ENCODE results near the gene DNAH1. TPM values are rescaled to one million over a fixed set of nuclear protein-coding genes. Genes with fewer than 3 reads are reported as not detected.

The DNAH1 gene
- total and polyA plus RNA-seq, 2 experiments from 2014 or later, result 0.81 to 1.8 TPM

DNA sequence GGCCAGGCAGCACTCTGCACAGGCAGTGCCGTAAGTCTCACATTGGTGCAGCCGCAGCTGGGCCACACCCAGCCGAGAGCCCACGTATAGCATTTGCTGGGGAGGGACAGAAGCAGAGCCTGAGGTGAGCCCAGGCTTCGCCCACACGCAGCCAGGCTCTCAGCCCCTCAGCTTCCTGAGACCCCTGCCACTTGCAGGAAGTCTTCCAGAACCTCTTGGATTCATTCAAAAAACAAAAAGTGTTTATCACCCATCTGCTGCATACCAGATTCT is 121.9 kb downstream of the DNAH1 start:
- H3K4me1 Mint-ChIP-seq, result peaks cover 10% of the 10 kb centered on the region
- Histone ChIP-seq H3K4me2 (no peak overlapping the region), H2AFZ (no peak overlapping the region), H3K79me2 (replicated peaks; ENCODE audit: insufficient read depth) (no peaks in the 10 kb centered on the region), H3K9me2 (ENCODE audit: insufficient read depth) (no peaks in the 10 kb centered on the region), H3K36me3 (ENCODE audit: insufficient read depth) (no peaks in the 10 kb centered on the region), H3K4me1 (ENCODE audit: insufficient read depth) (no peaks in the 10 kb centered on the region), H3K4me3 (no peak overlapping the region), H4K20me1 (replicated peaks; ENCODE audit: insufficient read depth) (no peaks in the 10 kb centered on the region), H3K27me3 (ENCODE audit: insufficient read depth) (no peaks in the 10 kb centered on the region), H3K27ac (ENCODE audit: low read depth) (no peak overlapping the region), H3F3A (replicated peaks; ENCODE audit: low read depth) (no peaks in the 10 kb centered on the region)
- no peaks in the 10 kb centered on the region; the same call in 2 of the 3 replicates for H3K36me3 Mint-ChIP-seq (ENCODE audit: low read depth)
- H3K4me3 Mint-ChIP-seq, result no peak overlapping the region
- DNase-seq (ENCODE audit: low spot score), result no peak
- ATAC-seq, result no peak
- H3K9me3 Mint-ChIP-seq, result no peaks in the 10 kb centered on the region
- TF ChIP-seq NANOG (IDR thresholded peaks at IDR 0.05; ENCODE audit: borderline replicate concordance), result no peak
- TF ChIP-seq, protein P1, sequence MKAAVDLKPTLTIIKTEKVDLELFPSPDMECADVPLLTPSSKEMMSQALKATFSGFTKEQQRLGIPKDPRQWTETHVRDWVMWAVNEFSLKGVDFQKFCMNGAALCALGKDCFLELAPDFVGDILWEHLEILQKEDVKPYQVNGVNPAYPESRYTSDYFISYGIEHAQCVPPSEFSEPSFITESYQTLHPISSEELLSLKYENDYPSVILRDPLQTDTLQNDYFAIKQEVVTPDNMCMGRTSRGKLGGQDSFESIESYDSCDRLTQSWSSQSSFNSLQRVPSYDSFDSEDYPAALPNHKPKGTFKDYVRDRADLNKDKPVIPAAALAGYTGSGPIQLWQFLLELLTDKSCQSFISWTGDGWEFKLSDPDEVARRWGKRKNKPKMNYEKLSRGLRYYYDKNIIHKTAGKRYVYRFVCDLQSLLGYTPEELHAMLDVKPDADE (IDR thresholded peaks at IDR 0.05), result no peak
- TF ChIP-seq, protein P2, sequence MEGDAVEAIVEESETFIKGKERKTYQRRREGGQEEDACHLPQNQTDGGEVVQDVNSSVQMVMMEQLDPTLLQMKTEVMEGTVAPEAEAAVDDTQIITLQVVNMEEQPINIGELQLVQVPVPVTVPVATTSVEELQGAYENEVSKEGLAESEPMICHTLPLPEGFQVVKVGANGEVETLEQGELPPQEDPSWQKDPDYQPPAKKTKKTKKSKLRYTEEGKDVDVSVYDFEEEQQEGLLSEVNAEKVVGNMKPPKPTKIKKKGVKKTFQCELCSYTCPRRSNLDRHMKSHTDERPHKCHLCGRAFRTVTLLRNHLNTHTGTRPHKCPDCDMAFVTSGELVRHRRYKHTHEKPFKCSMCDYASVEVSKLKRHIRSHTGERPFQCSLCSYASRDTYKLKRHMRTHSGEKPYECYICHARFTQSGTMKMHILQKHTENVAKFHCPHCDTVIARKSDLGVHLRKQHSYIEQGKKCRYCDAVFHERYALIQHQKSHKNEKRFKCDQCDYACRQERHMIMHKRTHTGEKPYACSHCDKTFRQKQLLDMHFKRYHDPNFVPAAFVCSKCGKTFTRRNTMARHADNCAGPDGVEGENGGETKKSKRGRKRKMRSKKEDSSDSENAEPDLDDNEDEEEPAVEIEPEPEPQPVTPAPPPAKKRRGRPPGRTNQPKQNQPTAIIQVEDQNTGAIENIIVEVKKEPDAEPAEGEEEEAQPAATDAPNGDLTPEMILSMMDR (conservative IDR thresholded peaks at IDR 0.05; ENCODE audit: low read depth in 2 of 2), result no peak
- no peak for TF ChIP-seq ZNF331 (CRISPR knock-in tag; IDR thresholded peaks at IDR 0.05; ENCODE audit: low read depth)
- TF ChIP-seq POLR2AphosphoS5 (IDR thresholded peaks at IDR 0.05; ENCODE audit: low read depth), result no peak
- no peak for TF ChIP-seq STAT1 (IDR thresholded peaks at IDR 0.05; ENCODE audit: unreplicated experiment)
- TF ChIP-seq CREB1 (CRISPR knock-in tag; IDR thresholded peaks at IDR 0.05; ENCODE audit: low read depth), result no peak
- TF ChIP-seq, protein P3, sequence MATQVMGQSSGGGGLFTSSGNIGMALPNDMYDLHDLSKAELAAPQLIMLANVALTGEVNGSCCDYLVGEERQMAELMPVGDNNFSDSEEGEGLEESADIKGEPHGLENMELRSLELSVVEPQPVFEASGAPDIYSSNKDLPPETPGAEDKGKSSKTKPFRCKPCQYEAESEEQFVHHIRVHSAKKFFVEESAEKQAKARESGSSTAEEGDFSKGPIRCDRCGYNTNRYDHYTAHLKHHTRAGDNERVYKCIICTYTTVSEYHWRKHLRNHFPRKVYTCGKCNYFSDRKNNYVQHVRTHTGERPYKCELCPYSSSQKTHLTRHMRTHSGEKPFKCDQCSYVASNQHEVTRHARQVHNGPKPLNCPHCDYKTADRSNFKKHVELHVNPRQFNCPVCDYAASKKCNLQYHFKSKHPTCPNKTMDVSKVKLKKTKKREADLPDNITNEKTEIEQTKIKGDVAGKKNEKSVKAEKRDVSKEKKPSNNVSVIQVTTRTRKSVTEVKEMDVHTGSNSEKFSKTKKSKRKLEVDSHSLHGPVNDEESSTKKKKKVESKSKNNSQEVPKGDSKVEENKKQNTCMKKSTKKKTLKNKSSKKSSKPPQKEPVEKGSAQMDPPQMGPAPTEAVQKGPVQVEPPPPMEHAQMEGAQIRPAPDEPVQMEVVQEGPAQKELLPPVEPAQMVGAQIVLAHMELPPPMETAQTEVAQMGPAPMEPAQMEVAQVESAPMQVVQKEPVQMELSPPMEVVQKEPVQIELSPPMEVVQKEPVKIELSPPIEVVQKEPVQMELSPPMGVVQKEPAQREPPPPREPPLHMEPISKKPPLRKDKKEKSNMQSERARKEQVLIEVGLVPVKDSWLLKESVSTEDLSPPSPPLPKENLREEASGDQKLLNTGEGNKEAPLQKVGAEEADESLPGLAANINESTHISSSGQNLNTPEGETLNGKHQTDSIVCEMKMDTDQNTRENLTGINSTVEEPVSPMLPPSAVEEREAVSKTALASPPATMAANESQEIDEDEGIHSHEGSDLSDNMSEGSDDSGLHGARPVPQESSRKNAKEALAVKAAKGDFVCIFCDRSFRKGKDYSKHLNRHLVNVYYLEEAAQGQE (IDR thresholded peaks at IDR 0.05; ENCODE audit: unreplicated experiment), result no peak
- TF ChIP-seq ZNF114 (CRISPR knock-in tag; IDR thresholded peaks at IDR 0.05), result no peak
- TF ChIP-seq JUNB (IDR thresholded peaks at IDR 0.05; ENCODE audit: unreplicated experiment), result no peak
- TF ChIP-seq EZH2 (IDR thresholded peaks at IDR 0.05; ENCODE audit: low read depth, unreplicated experiment), result no peak
- no peak for TF ChIP-seq EZH2phosphoT487 (IDR thresholded peaks at IDR 0.05; ENCODE audit: unreplicated experiment)
- TF ChIP-seq, protein P4, sequence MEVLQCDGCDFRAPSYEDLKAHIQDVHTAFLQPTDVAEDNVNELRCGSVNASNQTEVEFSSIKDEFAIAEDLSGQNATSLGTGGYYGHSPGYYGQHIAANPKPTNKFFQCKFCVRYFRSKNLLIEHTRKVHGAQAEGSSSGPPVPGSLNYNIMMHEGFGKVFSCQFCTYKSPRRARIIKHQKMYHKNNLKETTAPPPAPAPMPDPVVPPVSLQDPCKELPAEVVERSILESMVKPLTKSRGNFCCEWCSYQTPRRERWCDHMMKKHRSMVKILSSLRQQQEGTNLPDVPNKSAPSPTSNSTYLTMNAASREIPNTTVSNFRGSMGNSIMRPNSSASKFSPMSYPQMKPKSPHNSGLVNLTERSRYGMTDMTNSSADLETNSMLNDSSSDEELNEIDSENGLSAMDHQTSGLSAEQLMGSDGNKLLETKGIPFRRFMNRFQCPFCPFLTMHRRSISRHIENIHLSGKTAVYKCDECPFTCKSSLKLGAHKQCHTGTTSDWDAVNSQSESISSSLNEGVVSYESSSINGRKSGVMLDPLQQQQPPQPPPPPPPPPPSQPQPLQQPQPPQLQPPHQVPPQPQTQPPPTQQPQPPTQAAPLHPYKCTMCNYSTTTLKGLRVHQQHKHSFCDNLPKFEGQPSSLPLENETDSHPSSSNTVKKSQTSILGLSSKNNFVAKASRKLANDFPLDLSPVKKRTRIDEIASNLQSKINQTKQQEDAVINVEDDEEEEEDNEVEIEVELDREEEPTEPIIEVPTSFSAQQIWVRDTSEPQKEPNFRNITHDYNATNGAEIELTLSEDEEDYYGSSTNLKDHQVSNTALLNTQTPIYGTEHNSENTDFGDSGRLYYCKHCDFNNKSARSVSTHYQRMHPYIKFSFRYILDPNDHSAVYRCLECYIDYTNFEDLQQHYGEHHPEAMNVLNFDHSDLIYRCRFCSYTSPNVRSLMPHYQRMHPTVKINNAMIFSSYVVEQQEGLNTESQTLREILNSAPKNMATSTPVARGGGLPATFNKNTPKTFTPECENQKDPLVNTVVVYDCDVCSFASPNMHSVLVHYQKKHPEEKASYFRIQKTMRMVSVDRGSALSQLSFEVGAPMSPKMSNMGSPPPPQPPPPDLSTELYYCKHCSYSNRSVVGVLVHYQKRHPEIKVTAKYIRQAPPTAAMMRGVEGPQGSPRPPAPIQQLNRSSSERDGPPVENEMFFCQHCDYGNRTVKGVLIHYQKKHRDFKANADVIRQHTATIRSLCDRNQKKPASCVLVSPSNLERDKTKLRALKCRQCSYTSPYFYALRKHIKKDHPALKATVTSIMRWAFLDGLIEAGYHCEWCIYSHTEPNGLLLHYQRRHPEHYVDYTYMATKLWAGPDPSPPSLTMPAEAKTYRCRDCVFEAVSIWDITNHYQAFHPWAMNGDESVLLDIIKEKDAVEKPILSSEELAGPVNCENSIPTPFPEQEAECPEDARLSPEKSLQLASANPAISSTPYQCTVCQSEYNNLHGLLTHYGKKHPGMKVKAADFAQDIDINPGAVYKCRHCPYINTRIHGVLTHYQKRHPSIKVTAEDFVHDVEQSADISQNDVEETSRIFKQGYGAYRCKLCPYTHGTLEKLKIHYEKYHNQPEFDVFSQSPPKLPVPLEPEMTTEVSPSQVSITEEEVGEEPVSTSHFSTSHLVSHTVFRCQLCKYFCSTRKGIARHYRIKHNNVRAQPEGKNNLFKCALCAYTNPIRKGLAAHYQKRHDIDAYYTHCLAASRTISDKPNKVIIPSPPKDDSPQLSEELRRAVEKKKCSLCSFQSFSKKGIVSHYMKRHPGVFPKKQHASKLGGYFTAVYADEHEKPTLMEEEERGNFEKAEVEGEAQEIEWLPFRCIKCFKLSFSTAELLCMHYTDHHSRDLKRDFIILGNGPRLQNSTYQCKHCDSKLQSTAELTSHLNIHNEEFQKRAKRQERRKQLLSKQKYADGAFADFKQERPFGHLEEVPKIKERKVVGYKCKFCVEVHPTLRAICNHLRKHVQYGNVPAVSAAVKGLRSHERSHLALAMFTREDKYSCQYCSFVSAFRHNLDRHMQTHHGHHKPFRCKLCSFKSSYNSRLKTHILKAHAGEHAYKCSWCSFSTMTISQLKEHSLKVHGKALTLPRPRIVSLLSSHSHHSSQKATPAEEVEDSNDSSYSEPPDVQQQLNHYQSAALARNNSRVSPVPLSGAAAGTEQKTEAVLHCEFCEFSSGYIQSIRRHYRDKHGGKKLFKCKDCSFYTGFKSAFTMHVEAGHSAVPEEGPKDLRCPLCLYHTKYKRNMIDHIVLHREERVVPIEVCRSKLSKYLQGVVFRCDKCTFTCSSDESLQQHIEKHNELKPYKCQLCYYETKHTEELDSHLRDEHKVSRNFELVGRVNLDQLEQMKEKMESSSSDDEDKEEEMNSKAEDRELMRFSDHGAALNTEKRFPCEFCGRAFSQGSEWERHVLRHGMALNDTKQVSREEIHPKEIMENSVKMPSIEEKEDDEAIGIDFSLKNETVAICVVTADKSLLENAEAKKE (CRISPR knock-in tag; IDR thresholded peaks at IDR 0.05), result no peak
- H3K27ac Mint-ChIP-seq, result no peak overlapping the region
- peaks cover 10% of the 10 kb centered on the region for H3K27me3 Mint-ChIP-seq (ENCODE audit: insufficient read depth, low read depth, poor library complexity)

All from GM23338 (cell line).